Stomach (tissue), 4 donors: ENCODE data around the gene C20orf204.

Experiments
- CTCF ChIP-seq, 7 experiments: fragments of 450-650 bp in 4 of 7; fragments of 200-600 bp in 3 of 7; sonication (generic) in 3 of 7; IDR thresholded peaks; one replicate each; pipeline ENCODE4 v1.5.1; 2016 to 2019; ENCODE audit warnings: antibody characterized with exemption in 7 of 7, control low read depth in 2 of 7, mild to moderate bottlenecking in 1 of 7
- EP300 ChIP-seq: sonication (generic); formaldehyde crosslinking; IDR thresholded peaks from one replicate; pipeline ENCODE4 v1.6.1; 2017; ENCODE audit warnings: antibody characterized with exemption
- POLR2A ChIP-seq, 4 donors: fragments of 450-650 bp; IDR thresholded peaks; one replicate each; pipeline ENCODE4 v1.6.1; 2016; ENCODE audit warnings: antibody characterized with exemption in 4 of 4, control low read depth in 2 of 4, mild to moderate bottlenecking in 1 of 4, moderate library complexity in 1 of 4
- POLR2AphosphoS5 ChIP-seq, 3 donors: sonication (generic); formaldehyde crosslinking; IDR thresholded peaks; one replicate each; pipeline ENCODE4 v1.6.1; 2016; ENCODE audit warnings: antibody characterized with exemption in 3 of 3

DNA sequence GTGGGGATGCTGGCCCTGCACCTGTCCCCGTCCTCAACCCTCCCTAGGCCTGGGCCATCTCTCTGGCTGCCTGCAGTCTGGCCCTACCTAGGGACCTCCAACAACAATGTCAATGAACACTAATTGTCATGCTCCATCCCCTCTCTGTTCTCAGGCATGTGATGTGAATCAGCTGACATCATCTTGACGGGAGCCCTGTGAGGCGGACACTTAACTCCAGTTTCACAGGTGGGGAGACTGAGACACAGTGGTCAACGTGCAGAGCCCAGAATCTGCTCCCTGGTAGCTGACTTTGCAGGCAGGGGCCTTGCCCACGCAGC, 26.3 kb downstream of the C20orf204 start:
- no peak for TF ChIP-seq CTCF (IDR thresholded peaks at IDR 0.05)
- TF ChIP-seq POLR2AphosphoS5 (IDR thresholded peaks at IDR 0.05) = no peak
- TF ChIP-seq POLR2A (IDR thresholded peaks at IDR 0.05) = no peak
- no peak for TF ChIP-seq EP300
